Liver (tissue), 9 donors: ENCODE measurements around the gene PATL2. TPM values are rescaled to one million over a fixed set of nuclear protein-coding genes. Genes with fewer than 3 reads are reported as not detected.

Source experiments
- DNase-seq: peaks from one replicate; pipeline ENCODE4 v3.0.0-alpha.2; 2017; ENCODE audit warnings: low spot score
- H3K27ac ChIP-seq, 2 donors: one replicate each; pipeline ENCODE4 v1.7.0; 2013; ENCODE audit warnings: inconsistent platforms in 2 of 2, low read length in 2 of 2, control low read depth in 1 of 2, low read depth in 1 of 2, mild to moderate bottlenecking in 1 of 2
- H3K27me3 ChIP-seq, 4 donors: one replicate each; pipeline versions ENCODE4 v1.6.1 to v1.7.0; 2013; ENCODE audit warnings: low read length in 3 of 4, inconsistent platforms in 1 of 4, mild to moderate bottlenecking in 1 of 4, moderate library complexity in 1 of 4; ENCODE audit not compliant: control insufficient read depth in 4 of 4, insufficient read depth in 4 of 4
- H3K36me3 ChIP-seq, 4 donors: one replicate each; pipeline versions ENCODE4 v1.6.1 to v1.7.0; 2013; ENCODE audit warnings: low read length in 3 of 4, mild to moderate bottlenecking in 3 of 4, low read depth in 1 of 4, moderate library complexity in 1 of 4; ENCODE audit not compliant: control insufficient read depth in 4 of 4, insufficient read depth in 3 of 4
- H3K4me1 ChIP-seq, 4 donors: one replicate each; pipeline versions ENCODE4 v1.6.1 to v1.7.0; 2013; ENCODE audit warnings: low read length in 3 of 4, mild to moderate bottlenecking in 3 of 4, moderate library complexity in 1 of 4; ENCODE audit not compliant: control insufficient read depth in 4 of 4, insufficient read depth in 4 of 4
- H3K4me3 ChIP-seq, 3 donors: one replicate each; pipeline versions ENCODE4 v1.6.1 to v1.7.0; 2013; ENCODE audit warnings: low read length in 3 of 3, control low read depth in 1 of 3, low read depth in 1 of 3, mild to moderate bottlenecking in 1 of 3
- H3K9ac ChIP-seq, 2 donors: one replicate each; pipeline ENCODE4 v1.7.0; 2013; ENCODE audit warnings: low read length in 2 of 2, mild to moderate bottlenecking in 2 of 2, moderate library complexity in 2 of 2, control low read depth in 1 of 2, low read depth in 1 of 2
- H3K9me3 ChIP-seq, 4 donors: one replicate each; pipeline versions ENCODE4 v1.6.1 to v1.7.0; 2013; ENCODE audit warnings: low read length in 3 of 4; ENCODE audit not compliant: control insufficient read depth in 4 of 4
- EGR1 ChIP-seq, 2 donors: IDR thresholded peaks; 2 replicates each; pipeline ENCODE4 v1.6.1; 2016 to 2018; ENCODE audit warnings: antibody characterized with exemption in 2 of 2, low read depth in 2 of 2
- GABPA ChIP-seq, 2 donors: IDR thresholded peaks in 1 of 2; conservative IDR thresholded peaks in 1 of 2; 2 replicates each; pipeline ENCODE4 v1.6.1; 2016; ENCODE audit warnings: antibody characterized with exemption in 2 of 2, mild to moderate bottlenecking in 1 of 2, moderate library complexity in 1 of 2
- HNF4A ChIP-seq, 2 donors: conservative IDR thresholded peaks; 2 replicates each; pipeline ENCODE4 v1.6.1; 2016; ENCODE audit warnings: antibody characterized with exemption in 2 of 2, mild to moderate bottlenecking in 2 of 2
- HNF4G ChIP-seq: IDR thresholded peaks from 2 replicates; pipeline ENCODE4 v1.6.1; 2016; ENCODE audit warnings: antibody characterized with exemption
- NR2F2 ChIP-seq: IDR thresholded peaks from 2 replicates; pipeline ENCODE4 v1.6.1; 2016; ENCODE audit warnings: antibody characterized with exemption
- RAD21 ChIP-seq, 2 donors: IDR thresholded peaks; 2 replicates each; pipeline ENCODE4 v1.6.1; 2016; ENCODE audit warnings: antibody characterized with exemption in 2 of 2, mild to moderate bottlenecking in 2 of 2
- RXRA ChIP-seq, 2 donors: IDR thresholded peaks; 2 replicates each; pipeline ENCODE4 v1.6.1; 2017 to 2018; ENCODE audit warnings: antibody characterized with exemption in 2 of 2, mild to moderate bottlenecking in 1 of 2
- TAF1 ChIP-seq: conservative IDR thresholded peaks from 2 replicates; pipeline ENCODE4 v1.6.1; 2016; ENCODE audit warnings: antibody characterized with exemption, mild to moderate bottlenecking
- YY1 ChIP-seq: IDR thresholded peaks from 2 replicates; pipeline ENCODE4 v1.6.1; 2016; ENCODE audit warnings: antibody characterized with exemption, mild to moderate bottlenecking
- WGBS: extraction: QIAGEN DNeasy Blood & Tissue Kit; methylation state at CpG from one replicate; pipeline ENCODE4 v1.1.7; 2013; 5-methylcytosine and 5-hydroxymethylcytosine counted together
- polyA plus RNA-seq, 2 donors: library from polyadenylated mRNA; stranded (reverse) in 1 of 2; unstranded in 1 of 2; fragments of 200-250 nt in 1 of 2; fragments of >200 nt in 1 of 2; fragmentation: Nextera tagmentation in 1 of 2; extraction: Ambion mirVana in 1 of 2; gene quantifications; one replicate each; pipeline versions ENCODE4 v1.2.1 to v1.2.3, GENCODE V29; 2013 to 2015
- total RNA-seq, 2 donors: library from RNA; depleted of rRNA; stranded (reverse); fragments of >200 nt; gene quantifications; one replicate each; pipeline ENCODE4 v1.2.3, GENCODE V29; 2014
- TF ChIP-seq, protein P1 (sequence below): fragments of 150-350 bp; IDR thresholded peaks from 2 replicates; pipeline ENCODE4 v1.5.1; 2017; ENCODE audit warnings: improper control_type of control experiment, low read depth, low read length; ENCODE audit not compliant: missing input control
- TF ChIP-seq, protein P2 (sequence below): IDR thresholded peaks from 2 replicates; pipeline ENCODE4 v1.6.1; 2016; ENCODE audit warnings: antibody characterized with exemption
- TF ChIP-seq, protein P3 (sequence below): IDR thresholded peaks from 2 replicates; pipeline ENCODE4 v1.6.1; 2016; ENCODE audit warnings: antibody characterized with exemption
- donor health status: healthy.
- donor health status: healthy.
- donor health status: healthy.
- donor health status: healthy.
- donor health status: healthy.

Gene PATL2
- total and polyA plus RNA-seq, 4 donors = 0.32 to 1.0 (median 0.67) TPM

DNA sequence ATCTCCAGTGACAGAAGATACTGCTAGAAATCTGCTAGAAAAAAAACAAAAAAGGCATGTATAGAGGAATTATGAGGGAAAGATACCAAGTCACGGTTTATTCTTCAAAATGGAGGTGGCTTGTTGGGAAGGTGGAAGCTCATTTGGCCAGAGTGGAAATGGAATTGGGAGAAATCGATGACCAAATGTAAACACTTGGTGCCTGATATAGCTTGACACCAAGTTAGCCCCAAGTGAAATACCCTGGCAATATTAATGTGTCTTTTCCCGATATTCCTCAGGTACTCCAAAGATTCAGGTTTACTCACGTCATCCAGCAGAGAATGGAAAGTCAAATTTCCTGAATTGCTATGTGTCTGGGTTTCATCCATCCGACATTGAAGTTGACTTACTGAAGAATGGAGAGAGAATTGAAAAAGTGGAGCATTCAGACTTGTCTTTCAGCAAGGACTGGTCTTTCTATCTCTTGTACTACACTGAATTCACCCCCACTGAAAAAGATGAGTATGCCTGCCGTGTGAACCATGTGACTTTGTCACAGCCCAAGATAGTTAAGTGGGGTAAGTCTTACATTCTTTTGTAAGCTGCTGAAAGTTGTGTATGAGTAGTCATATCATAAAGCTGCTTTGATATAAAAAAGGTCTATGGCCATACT, 4.1 kb upstream of the PATL2 start:
- Histone ChIP-seq H3K4me1 (peaks cover 1 to 21% (median 10%) of the 10 kb centered on the region in 4 donors), H3K27me3 (no peaks in the 10 kb centered on the region), H3K36me3 (peaks cover 11 to 43% (median 40%) of the 10 kb centered on the region in 4 donors), H3K4me3 (no peak overlapping the region), H3K27ac (no peak overlapping the region), H3K9ac (no peak overlapping the region), H3K9me3 (no peaks in the 10 kb centered on the region)
- no peak for DNase-seq
- WGBS = 72% methylated on average over 6 of the region's 6 CpGs
- no peak for TF ChIP-seq HNF4A (conservative IDR thresholded peaks at IDR 0.05)

DNA sequence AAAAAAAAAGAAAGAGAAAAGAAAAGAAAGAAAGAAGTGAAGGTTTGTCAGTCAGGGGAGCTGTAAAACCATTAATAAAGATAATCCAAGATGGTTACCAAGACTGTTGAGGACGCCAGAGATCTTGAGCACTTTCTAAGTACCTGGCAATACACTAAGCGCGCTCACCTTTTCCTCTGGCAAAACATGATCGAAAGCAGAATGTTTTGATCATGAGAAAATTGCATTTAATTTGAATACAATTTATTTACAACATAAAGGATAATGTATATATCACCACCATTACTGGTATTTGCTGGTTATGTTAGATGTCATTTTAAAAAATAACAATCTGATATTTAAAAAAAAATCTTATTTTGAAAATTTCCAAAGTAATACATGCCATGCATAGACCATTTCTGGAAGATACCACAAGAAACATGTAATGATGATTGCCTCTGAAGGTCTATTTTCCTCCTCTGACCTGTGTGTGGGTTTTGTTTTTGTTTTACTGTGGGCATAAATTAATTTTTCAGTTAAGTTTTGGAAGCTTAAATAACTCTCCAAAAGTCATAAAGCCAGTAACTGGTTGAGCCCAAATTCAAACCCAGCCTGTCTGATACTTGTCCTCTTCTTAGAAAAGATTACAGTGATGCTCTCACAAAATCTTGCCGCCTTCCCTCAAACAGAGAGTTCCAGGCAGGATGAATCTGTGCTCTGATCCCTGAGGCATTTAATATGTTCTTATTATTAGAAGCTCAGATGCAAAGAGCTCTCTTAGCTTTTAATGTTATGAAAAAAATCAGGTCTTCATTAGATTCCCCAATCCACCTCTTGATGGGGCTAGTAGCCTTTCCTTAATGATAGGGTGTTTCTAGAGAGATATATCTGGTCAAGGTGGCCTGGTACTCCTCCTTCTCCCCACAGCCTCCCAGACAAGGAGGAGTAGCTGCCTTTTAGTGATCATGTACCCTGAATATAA, 2.2 kb upstream of the PATL2 start:
- peak overlapping the region; percentile 74 to 98 for H3K9ac ChIP-seq
- no peaks in the 10 kb centered on the region for H3K9me3 ChIP-seq
- TF ChIP-seq TAF1 (no peak), HNF4G (no peak), EGR1 (IDR thresholded peaks at IDR 0.05; ENCODE audit: low read depth in 2 of 2) (no peak), YY1 (no peak), HNF4A (conservative IDR thresholded peaks at IDR 0.05) (no peak), NR2F2 (no peak)
- TF ChIP-seq, protein P1, sequence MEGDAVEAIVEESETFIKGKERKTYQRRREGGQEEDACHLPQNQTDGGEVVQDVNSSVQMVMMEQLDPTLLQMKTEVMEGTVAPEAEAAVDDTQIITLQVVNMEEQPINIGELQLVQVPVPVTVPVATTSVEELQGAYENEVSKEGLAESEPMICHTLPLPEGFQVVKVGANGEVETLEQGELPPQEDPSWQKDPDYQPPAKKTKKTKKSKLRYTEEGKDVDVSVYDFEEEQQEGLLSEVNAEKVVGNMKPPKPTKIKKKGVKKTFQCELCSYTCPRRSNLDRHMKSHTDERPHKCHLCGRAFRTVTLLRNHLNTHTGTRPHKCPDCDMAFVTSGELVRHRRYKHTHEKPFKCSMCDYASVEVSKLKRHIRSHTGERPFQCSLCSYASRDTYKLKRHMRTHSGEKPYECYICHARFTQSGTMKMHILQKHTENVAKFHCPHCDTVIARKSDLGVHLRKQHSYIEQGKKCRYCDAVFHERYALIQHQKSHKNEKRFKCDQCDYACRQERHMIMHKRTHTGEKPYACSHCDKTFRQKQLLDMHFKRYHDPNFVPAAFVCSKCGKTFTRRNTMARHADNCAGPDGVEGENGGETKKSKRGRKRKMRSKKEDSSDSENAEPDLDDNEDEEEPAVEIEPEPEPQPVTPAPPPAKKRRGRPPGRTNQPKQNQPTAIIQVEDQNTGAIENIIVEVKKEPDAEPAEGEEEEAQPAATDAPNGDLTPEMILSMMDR = no peak
- TF ChIP-seq, protein P2, sequence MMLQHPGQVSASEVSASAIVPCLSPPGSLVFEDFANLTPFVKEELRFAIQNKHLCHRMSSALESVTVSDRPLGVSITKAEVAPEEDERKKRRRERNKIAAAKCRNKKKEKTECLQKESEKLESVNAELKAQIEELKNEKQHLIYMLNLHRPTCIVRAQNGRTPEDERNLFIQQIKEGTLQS = no peak
- peak overlapping the region; percentile 99 for H3K27ac ChIP-seq
- H3K4me3 ChIP-seq = peak overlapping the region; percentile 56 to 93 (median 88)
- H3K4me1 ChIP-seq = peaks cover 0 to 23% (median 10%) of the 10 kb centered on the region in 4 donors
- peaks cover 7 to 33% (median 33%) of the 10 kb centered on the region in 4 donors for H3K36me3 ChIP-seq
- no peak for DNase-seq
- H3K27me3 ChIP-seq = no peaks in the 10 kb centered on the region
- WGBS = 62% methylated on average over 5 of the region's 5 CpGs

- H3K27me3 ChIP-seq = no peaks in the 10 kb centered on the region
Observed at GRCh38 chr15:44712346-44713005, 1.4 kb upstream of the PATL2 start.

More at GRCh38 chr15:44712346-44713005, 1.4 kb upstream of the PATL2 start:
- Histone ChIP-seq H3K27ac (peak overlapping the region; percentile 99), H3K9ac (peak overlapping the region; percentile 74 to 98), H3K4me3 (peak overlapping the region; percentile 56 to 93 (median 88)), H3K9me3 (no peaks in the 10 kb centered on the region), H3K4me1 (peaks cover 0 to 23% (median 10%) of the 10 kb centered on the region in 4 donors), H3K36me3 (peaks cover 6 to 25% (median 25%) of the 10 kb centered on the region in 4 donors)
- peak in 1 of 2 donors; percentile 18 for TF ChIP-seq RXRA (IDR thresholded peaks at IDR 0.05)
- TF ChIP-seq RAD21 (IDR thresholded peaks at IDR 0.05) = peak in 1 of 2 donors; percentile 18
- TF ChIP-seq, protein P3, sequence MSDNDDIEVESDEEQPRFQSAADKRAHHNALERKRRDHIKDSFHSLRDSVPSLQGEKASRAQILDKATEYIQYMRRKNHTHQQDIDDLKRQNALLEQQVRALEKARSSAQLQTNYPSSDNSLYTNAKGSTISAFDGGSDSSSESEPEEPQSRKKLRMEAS = peak; percentile 43
- TF ChIP-seq TAF1 = peak; percentile 20
- TF ChIP-seq GABPA (IDR thresholded peaks at IDR 0.05 in 1 of 2, conservative IDR thresholded peaks at IDR 0.05 in 1 of 2) = no peak
- TF ChIP-seq YY1 = peak; percentile 58
- peak; percentile 64 for DNase-seq
- WGBS = 5% methylated on average over 24 of the region's 24 CpGs
